Dermis lymphatic vessel endothelial cell (primary cell): ENCODE results near the gene TMX3. TPM values are rescaled to one million over a fixed set of nuclear protein-coding genes. Genes with fewer than 3 reads are reported as not detected.

Experiments
- total RNA-seq: library from RNA; depleted of rRNA; stranded (reverse); fragments of >200 nt; gene quantifications from 2 replicates; pipeline ENCODE4 v1.2.1, GENCODE V29; 2014

TMX3 gene, protein sequence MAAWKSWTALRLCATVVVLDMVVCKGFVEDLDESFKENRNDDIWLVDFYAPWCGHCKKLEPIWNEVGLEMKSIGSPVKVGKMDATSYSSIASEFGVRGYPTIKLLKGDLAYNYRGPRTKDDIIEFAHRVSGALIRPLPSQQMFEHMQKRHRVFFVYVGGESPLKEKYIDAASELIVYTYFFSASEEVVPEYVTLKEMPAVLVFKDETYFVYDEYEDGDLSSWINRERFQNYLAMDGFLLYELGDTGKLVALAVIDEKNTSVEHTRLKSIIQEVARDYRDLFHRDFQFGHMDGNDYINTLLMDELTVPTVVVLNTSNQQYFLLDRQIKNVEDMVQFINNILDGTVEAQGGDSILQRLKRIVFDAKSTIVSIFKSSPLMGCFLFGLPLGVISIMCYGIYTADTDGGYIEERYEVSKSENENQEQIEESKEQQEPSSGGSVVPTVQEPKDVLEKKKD
- total RNA-seq: 73.5 and 100 TPM in 2 replicates

DNA sequence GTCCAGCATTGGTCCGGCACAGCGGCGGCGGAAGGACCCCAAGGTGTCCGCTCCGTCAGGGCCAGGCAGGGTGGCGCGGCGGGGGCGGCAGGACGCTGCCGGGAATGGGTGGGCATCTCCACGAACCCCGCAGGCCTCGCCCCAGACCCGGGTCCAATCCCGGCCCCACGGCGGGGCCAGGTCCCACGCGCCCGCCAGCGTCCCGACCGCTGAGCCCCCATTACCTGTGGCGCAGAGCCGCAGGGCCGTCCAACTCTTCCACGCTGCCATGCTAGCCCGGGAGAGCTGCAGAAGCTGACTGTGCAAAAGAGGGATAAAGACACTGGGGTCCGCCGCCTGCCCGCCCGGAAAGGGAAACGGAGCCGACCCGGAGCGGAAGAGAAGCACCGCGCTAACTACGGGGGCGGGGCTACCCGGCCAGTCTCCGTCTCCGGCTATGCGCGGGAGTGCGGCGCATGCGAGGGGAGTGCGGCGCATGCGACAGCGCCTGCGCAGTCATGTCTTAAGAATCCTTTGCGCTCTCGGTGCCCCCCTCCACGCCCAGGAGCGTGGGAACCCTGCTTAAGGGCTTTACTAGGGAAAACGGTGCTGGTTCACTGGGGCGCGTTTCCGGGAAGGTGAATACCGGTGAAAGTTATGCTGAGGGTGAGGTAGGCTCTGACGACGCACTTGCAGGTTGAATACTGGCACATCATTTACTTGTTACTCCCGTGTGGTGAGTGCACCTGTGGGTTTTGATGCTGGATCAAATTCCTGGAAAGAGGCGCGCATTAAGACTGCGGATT, at the start of gene TMX3:
TMX3 (minus strand) TSS at position 397 of the 785 bp plus-strand sequence; CDS start at position 270, 127 bp downstream.

Other genes starting within 250 kb of the TMX3 start
- 34.2 and 74.9 TPM in 2 replicates for gene CCDC102B, start 83.0 kb upstream of the TMX3 start, total RNA-seq